ENCODE measurements around the gene CNR2.
A peak's percentile ranks its signal among the peaks of the same experiment; 100 is the strongest.
"Not testable (repeated sequence)": the region's sequence is repeated elsewhere in the genome, so short reads cannot be mapped to it uniquely, and the experiment has no call there.

The CNR2 gene

GRCh38 chr1:23913212-23913880 is at the start of gene CNR2:
Gene CNR2, minus strand, starts transcription at chr1:23913362. Its CDS starts 37,745 bp downstream, at chr1:23875617.
- no peak for TF ChIP-seq Cebpa-rat (IDR thresholded peaks at IDR 0.05)
- Histone ChIP-seq H3K9ac (no peak within 1 kb of the TSS), H3K36me3 (no peaks in the 10 kb centered on the region), H3K27ac (peak within 1 kb of the TSS; percentile 75), H3K4me2 (peak within 1 kb of the TSS; percentile 90), H3K4me1 (peaks cover 99% of the 10 kb centered on the region), H3K9me3 (no peaks in the 10 kb centered on the region), H3K4me3 (no peak within 1 kb of the TSS), H3K27me3 (no peaks in the 10 kb centered on the region), H4K20me1 (no peaks in the 10 kb centered on the region)

- H4K20me1 ChIP-seq, result peaks cover 47% of the 10 kb centered on the region
- peak overlapping the region; percentile 85 for H3K4me3 ChIP-seq
- peak overlapping the region; percentile 88 for H3K4me2 ChIP-seq
- no peaks in the 10 kb centered on the region for H3K9me3 ChIP-seq
- H3K36me3 ChIP-seq, result peaks cover 39% of the 10 kb centered on the region; the same call in 1 of the 2 replicates
- peak overlapping the region; percentile 98 for H3K27ac ChIP-seq
- no peak for TF ChIP-seq Cebpa-rat (IDR thresholded peaks at IDR 0.05)
- H3K4me1 ChIP-seq, result peaks cover 70% of the 10 kb centered on the region
- H3K27me3 ChIP-seq, result no peaks in the 10 kb centered on the region
- H3K9ac ChIP-seq, result peak overlapping the region; percentile 99
These were observed 47.3 kb upstream of the CNR2 start for GRCh38 chr1:23960291-23961020.

GRCh38 chr1:23959461-23960290 is 46.5 kb upstream of the CNR2 start, which contains the start of gene PNRC2:
Gene PNRC2, plus strand, starts transcription at chr1:23959828. Its CDS starts 1,630 bp downstream, at chr1:23961458.
- Histone ChIP-seq H3K4me3 (peak within 1 kb of the TSS; percentile 85), H3K9me3 (no peaks in the 10 kb centered on the region), H3K27me3 (no peaks in the 10 kb centered on the region), H3K4me2 (peak within 1 kb of the TSS; percentile 92), H4K20me1 (peaks cover 40% of the 10 kb centered on the region), H3K9ac (peak within 1 kb of the TSS; percentile 99), H3K36me3 (peaks cover 32% of the 10 kb centered on the region; the same call in 1 of the 2 replicates), H3K27ac (peak within 1 kb of the TSS; percentile 98), H3K4me1 (peaks cover 70% of the 10 kb centered on the region)
- no peak for TF ChIP-seq Cebpa-rat (IDR thresholded peaks at IDR 0.05)

- no peak for TF ChIP-seq Cebpa-rat (IDR thresholded peaks at IDR 0.05)
- Histone ChIP-seq H3K27me3 (no peaks in the 10 kb centered on the region), H4K20me1 (peaks cover 32% of the 10 kb centered on the region), H3K36me3 (peaks cover 25% of the 10 kb centered on the region; the same call in 1 of the 2 replicates), H3K4me2 (peak overlapping the region; percentile 92), H3K9ac (peak overlapping the region; percentile 99), H3K4me1 (peaks cover 71% of the 10 kb centered on the region), H3K9me3 (no peaks in the 10 kb centered on the region), H3K4me3 (peak overlapping the region; percentile 85), H3K27ac (peak overlapping the region; percentile 98)
These were observed 45.8 kb upstream of the CNR2 start for GRCh38 chr1:23958810-23959460.

- H3K27me3 ChIP-seq, H3K9me3 ChIP-seq: not testable (repeated sequence)
- H4K20me1 ChIP-seq, result peaks cover 25% of the 10 kb centered on the region
- peak overlapping the region; percentile 98 for H3K27ac ChIP-seq
- peak overlapping the region; percentile 99 for H3K9ac ChIP-seq
- H3K4me3 ChIP-seq, result peak overlapping the region; percentile 85
- H3K4me2 ChIP-seq, result peak overlapping the region; percentile 92
- H3K36me3 ChIP-seq, result peaks cover 18% of the 10 kb centered on the region; the same call in 1 of the 2 replicates
- H3K4me1 ChIP-seq, result peaks cover 70% of the 10 kb centered on the region
These were observed 45.1 kb upstream of the CNR2 start for GRCh38 chr1:23958040-23958809.

- Histone ChIP-seq H3K27ac (peak overlapping the region; percentile 98), H3K9ac (peak overlapping the region; percentile 99), H3K36me3 (peaks cover 13% of the 10 kb centered on the region; the same call in 1 of the 2 replicates), H3K4me3 (no peak overlapping the region), H3K4me1 (peaks cover 66% of the 10 kb centered on the region), H3K9me3 (no peaks in the 10 kb centered on the region), H3K27me3 (no peaks in the 10 kb centered on the region), H4K20me1 (peaks cover 20% of the 10 kb centered on the region), H3K4me2 (peak overlapping the region; percentile 92)
- no peak for TF ChIP-seq Cebpa-rat (IDR thresholded peaks at IDR 0.05)
These were observed 43.9 kb upstream of the CNR2 start for GRCh38 chr1:23957096-23957495.

GRCh38 chr1:23953020-23953419 is 39.9 kb upstream of the CNR2 start:
- Histone ChIP-seq H3K9ac (no peak overlapping the region), H3K27ac (no peak overlapping the region), H4K20me1 (no peaks in the 10 kb centered on the region), H3K4me2 (no peak overlapping the region), H3K4me1 (peaks cover 47% of the 10 kb centered on the region), H3K4me3 (no peak overlapping the region), H3K9me3 (no peaks in the 10 kb centered on the region), H3K27me3 (no peaks in the 10 kb centered on the region), H3K36me3 (no peaks in the 10 kb centered on the region)
- no peak for TF ChIP-seq Cebpa-rat (IDR thresholded peaks at IDR 0.05)

- no peak for TF ChIP-seq Cebpa-rat (IDR thresholded peaks at IDR 0.05)
- Histone ChIP-seq H3K27ac (no peak overlapping the region), H4K20me1 (no peaks in the 10 kb centered on the region), H3K9ac (no peak overlapping the region), H3K9me3 (peaks cover 20% of the 10 kb centered on the region), H3K27me3 (no peaks in the 10 kb centered on the region), H3K36me3 (no peaks in the 10 kb centered on the region), H3K4me3 (no peak overlapping the region), H3K4me1 (peaks cover 25% of the 10 kb centered on the region), H3K4me2 (no peak overlapping the region)
These were observed 34.2 kb upstream of the CNR2 start for GRCh38 chr1:23947366-23947765.

Measured in BLaER1 (cell line).